Astrocyte of the spinal cord (primary cell): ENCODE results near the gene HOXD3.

Source experiments
- DNase-seq: peaks from one replicate; pipeline ENCODE4 v3.0.0; 2011; ENCODE audit warnings: low read depth, low spot score
- H3K4me3 ChIP-seq: 2 replicates; pipeline ENCODE4 v1.5.1; 2011; ENCODE audit warnings: low read depth, mild to moderate bottlenecking, low read length, moderate library complexity
- in situ Hi-C: cut with HindIII; loops from 2 replicates; pipeline ENCODE4 v1.10.0; 2017; ENCODE audit warnings: low sequenced_read_pairs
- TF ChIP-seq, protein P1 (sequence below): IDR thresholded peaks from 2 replicates; pipeline ENCODE4 v1.5.1; 2012; ENCODE audit warnings: low read depth, mild to moderate bottlenecking, low read length, inconsistent platforms

HOXD3 gene

GRCh38 chr2:176117162-176117822, 39.8 kb upstream of the HOXD3 start:
- no peak for DNase-seq
- TF ChIP-seq, protein P1, sequence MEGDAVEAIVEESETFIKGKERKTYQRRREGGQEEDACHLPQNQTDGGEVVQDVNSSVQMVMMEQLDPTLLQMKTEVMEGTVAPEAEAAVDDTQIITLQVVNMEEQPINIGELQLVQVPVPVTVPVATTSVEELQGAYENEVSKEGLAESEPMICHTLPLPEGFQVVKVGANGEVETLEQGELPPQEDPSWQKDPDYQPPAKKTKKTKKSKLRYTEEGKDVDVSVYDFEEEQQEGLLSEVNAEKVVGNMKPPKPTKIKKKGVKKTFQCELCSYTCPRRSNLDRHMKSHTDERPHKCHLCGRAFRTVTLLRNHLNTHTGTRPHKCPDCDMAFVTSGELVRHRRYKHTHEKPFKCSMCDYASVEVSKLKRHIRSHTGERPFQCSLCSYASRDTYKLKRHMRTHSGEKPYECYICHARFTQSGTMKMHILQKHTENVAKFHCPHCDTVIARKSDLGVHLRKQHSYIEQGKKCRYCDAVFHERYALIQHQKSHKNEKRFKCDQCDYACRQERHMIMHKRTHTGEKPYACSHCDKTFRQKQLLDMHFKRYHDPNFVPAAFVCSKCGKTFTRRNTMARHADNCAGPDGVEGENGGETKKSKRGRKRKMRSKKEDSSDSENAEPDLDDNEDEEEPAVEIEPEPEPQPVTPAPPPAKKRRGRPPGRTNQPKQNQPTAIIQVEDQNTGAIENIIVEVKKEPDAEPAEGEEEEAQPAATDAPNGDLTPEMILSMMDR = no peak
- H3K4me3 ChIP-seq = no peak overlapping the region
- in situ Hi-C loops = no loop called here

- H3K4me3 ChIP-seq = no peak overlapping the region
- in situ Hi-C loops = no loop called here
- TF ChIP-seq, protein P1 = no peak
- no peak for DNase-seq
Observed at GRCh38 chr2:176117823-176118371, 39.2 kb upstream of the HOXD3 start.

DNA sequence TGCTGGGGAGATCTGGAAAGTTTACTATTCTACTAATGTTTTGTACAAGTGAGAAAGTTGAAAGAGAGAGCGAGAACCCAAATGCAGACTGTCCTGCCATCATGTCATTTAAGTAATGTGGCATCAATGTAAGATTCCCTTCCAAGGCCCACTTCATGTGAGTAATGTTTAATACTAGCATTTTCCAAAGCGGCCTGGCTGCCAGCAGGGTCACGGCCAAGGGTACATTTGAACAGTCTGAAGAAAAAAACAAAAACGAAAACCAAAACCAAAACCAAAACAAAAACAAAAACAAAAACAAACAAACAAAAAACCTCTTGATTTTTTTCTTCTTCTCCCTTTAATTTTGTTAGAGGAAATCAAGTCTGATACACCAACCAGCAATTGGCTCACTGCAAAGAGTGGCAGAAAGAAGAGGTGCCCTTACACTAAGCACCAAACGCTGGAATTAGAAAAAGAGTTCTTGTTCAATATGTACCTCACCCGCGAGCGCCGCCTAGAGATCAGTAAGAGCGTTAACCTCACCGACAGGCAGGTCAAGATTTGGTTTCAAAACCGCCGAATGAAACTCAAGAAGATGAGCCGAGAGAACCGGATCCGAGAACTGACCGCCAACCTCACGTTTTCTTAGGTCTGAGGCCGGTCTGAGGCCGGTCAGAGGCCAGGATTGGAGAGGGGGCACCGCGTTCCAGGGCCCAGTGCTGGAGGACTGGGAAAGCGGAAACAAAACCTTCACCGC, 38.3 kb upstream of the HOXD3 start:
- H3K4me3 ChIP-seq = no peak overlapping the region
- in situ Hi-C loops = no loop called here
- TF ChIP-seq, protein P1 = peak; percentile 53
- DNase-seq = no peak

- TF ChIP-seq, protein P1 = no peak
- DNase-seq = no peak
- in situ Hi-C loops = no loop called here
- no peak overlapping the region for H3K4me3 ChIP-seq
Observed at GRCh38 chr2:176120364-176121189, 36.5 kb upstream of the HOXD3 start.

DNA sequence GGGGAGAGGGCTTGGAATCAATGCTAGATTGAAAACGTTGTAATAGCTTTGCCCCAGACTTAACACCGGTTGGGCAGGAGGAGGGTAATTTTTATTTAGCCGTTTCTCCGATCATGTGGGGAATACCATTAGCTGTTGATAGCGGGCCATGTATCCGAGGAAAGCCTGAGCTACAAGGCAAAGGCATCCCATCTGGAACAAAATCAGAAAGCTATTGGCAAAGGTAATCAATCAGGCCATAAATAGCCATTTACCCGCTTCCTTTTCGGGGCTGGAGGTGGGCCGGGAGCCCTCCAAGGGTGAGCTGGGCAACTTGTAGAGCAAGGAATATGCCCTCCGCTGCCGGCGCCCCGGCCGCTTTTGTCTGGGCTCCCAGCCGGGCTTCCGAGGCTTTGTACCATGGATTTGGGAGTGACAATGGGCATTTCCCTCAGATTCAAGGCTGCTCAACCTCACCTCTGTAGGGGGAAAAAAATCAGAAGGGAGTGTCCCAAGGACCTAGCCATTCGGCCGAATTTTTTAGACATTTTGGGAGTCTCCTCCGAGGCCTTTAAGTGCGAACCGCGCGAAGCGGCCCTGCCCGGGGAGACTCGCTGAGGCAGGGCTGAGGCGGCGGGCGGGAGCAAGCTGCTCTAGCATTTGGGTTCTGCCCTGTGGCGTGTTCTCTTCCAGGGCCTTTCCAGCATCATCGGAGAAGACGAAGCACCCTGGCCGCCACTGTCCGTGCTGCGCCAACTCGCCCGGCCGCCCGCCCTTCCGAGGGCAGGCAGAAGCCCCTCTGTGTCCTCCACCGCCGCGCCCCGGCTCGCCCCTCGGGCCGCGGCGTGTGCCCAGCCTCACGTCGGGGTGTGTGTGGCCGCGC, 35.7 kb upstream of the HOXD3 start:
- in situ Hi-C loops = no loop called here
- DNase-seq = no peak

More for the DNA sequence above, 35.7 kb upstream of the HOXD3 start:
- no peak overlapping the region for H3K4me3 ChIP-seq
- TF ChIP-seq, protein P1 = no peak
